ENCODE measurements around the gene ATCAY.

Gene ATCAY, protein sequence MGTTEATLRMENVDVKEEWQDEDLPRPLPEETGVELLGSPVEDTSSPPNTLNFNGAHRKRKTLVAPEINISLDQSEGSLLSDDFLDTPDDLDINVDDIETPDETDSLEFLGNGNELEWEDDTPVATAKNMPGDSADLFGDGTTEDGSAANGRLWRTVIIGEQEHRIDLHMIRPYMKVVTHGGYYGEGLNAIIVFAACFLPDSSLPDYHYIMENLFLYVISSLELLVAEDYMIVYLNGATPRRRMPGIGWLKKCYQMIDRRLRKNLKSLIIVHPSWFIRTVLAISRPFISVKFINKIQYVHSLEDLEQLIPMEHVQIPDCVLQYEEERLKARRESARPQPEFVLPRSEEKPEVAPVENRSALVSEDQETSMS

GRCh38 chr19:3880471-3881271, at the start of gene ATCAY:
TSS of gene ATCAY (plus strand) at chr19:3880685. CDS start at chr19:3885768, 5,083 bp downstream.
- DNase-seq, result no peak

DNA sequence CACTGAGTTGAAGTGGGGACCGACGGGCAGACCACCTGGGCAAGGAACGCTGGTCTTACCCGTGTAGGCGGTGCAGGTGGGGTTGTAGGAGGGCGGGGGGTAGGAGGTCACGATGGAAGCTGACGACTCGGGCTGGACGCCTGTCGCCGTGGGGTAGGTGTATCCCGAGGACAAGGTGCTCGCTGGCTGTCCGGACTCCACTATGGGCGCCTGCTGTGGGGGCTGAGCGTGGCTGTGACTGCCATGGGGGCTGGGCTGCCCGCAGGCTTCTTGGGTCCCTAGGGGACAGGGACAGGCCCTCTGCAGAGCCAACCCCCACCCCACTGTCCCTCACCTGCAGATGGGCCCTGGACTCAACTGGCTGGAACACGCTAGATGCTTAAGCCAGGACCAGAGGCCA, 48.9 kb upstream of the ATCAY start:
- DNase-seq, result no peak

DNA sequence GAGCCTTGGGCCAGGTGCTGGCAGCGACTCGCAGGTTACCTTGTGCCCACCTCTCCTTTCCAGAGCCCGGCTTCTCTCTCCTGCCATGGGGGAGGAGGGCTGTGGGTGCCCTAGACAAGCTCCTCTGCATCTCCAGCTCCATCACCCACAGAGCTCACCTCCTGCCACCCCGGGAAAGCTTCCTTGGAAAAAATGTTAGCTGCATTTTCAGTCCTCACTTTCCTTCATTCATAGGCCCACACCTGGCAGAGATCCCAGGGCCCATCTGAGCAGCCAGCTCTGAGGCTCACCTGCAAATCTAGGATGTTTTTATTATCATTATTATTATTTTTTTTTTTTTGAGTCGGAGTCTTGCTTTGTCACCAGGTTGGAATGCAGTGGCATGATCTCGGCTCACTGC, 48.5 kb upstream of the ATCAY start:
- DNase-seq, result no peak

GRCh38 chr19:3833578-3834348, 46.7 kb upstream of the ATCAY start:
- no peak for DNase-seq

- no peak for DNase-seq
These were observed 46.0 kb upstream of the ATCAY start for GRCh38 chr19:3834349-3835054.

DNA sequence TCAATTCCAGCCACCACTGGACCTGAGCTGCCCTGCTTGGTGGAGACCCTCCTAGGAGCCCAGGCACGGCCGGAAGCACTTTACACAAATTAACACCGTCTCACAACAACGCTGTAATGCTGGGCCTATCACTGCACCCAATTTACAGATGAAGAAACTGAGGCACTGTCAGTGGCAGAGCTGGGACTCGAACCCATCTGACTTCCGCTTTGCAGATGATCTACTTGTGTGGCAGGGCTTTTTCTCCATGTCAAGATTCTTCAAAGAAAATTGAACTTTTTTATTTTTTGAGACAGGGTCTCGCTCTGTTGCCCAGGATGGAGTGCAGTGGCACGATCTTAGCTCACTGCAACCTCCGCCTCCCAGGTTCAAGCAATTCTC, 45.4 kb upstream of the ATCAY start:
- DNase-seq, result no peak

- DNase-seq, result no peak
These were observed 43.6 kb upstream of the ATCAY start for GRCh38 chr19:3836887-3837286.

- DNase-seq, result no peak
These were observed 43.2 kb upstream of the ATCAY start for GRCh38 chr19:3837332-3837731.

DNA sequence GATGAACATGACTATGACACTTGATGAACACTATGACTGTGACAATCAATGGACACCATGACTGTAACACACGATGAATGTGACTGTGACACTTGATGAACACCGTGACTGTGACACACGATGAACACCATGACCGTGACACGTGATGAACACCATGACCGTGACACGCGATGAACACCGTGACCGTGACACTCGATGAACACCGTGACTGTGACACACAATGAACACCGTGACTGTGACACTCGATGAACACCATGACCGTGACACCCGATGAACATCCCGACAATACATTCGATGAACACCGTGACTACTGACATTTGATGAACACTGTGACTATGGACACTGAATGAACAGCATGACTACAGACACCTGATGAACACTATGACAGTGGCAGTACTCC, 42.6 kb upstream of the ATCAY start:
- DNase-seq, result no peak

DNA sequence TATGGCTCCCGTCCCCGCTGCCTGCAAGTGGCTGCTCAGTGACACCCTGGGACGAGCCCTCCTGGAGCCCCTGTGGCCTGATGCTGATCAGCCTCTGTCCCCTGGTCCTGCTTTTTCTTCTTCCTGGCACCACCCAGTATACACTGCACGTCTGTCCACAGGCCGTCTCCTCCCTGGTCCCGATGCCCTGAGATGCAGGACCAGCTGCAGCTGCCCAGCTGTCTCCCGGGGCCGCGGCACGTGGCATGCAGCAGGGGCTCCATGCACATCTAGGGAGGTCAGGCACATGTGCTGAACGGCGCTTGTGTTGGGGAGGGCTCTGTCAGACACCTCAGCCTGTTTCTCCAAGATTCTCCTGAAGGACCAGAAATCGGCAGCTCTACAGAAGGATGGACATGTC, 41.8 kb upstream of the ATCAY start:
- no peak for DNase-seq

DNA sequence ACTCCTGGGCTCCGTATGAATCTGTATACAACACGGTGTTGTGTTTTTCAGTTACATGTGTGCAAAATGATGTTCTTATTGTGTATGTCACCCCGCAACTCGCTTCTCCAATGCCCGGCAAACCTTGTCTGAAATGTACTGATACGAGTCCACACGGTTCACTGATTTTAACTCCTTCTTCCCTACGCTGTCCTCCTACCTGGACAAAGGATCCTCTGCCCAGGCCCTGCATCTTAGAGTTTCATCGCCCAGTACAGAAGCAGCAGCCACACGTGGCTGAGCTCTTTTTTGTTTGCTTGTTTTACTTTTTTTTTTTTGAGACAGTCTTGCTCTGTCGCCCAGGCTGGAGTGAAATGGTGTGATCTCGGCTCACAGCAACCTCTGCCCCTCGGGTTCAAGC, 40.5 kb upstream of the ATCAY start:
- no peak for DNase-seq

DNA sequence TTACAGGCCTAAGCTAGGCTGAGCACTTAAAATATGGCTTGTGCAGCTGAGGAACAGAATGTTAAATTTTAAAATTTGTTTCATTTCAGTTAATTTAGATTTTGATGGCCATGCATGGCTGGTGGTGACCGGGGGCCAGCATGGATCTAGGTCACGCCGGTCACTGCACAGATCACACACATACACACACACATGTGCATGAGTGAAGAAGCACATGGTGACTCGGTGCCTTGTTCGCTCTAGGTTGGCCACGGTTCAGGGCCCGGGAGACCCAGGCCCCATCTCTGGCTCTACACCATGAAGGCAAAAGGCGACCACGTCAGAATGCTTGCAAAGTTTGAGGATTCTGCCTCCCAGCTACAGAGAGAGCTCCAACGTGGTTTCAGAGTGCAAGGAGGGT, 39.7 kb upstream of the ATCAY start:
- DNase-seq, result no peak

GRCh38 chr19:3842948-3843347, 37.5 kb upstream of the ATCAY start:
- no peak for DNase-seq

DNA sequence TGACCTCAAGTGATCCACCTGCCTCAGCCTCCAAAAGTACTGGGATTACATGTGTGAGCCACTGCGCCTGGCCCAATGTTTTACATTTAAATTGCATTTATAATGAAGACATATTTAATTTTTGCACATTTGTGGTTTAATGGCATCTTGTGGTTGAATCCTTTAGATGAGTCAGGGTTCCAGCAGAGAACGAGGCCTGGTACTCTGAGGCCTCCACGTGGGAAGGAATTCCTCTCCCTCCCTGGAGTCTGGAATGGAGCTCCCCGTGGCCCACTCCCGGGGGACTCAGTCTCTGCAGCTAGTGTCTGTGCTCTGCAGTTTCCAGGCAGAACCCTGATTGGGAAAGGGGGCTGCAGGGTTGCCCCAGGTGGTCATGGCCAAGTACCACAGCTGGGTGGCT, 35.9 kb upstream of the ATCAY start:
- DNase-seq, result no peak

DNA sequence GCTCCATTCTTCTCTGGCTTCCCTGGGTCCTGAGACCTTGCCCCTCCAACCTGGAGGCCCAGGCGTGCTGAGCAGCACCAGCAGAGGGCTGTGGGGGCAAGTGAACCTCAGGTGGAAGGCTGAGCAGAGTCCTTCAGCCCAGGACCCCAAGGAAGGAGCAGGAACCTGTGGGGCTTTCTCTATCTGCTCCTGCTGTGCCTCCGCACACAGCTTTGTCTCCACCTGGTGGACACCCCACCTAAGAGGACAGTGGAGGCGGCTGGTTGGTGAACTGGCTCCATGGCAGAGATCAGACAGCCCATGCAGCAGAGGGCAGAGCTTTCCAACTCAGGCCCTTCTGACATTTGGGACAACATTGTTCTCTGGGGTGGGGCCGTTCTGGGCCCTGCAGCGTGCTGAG, 31.4 kb upstream of the ATCAY start:
- DNase-seq, result no peak

GRCh38 chr19:3849787-3850186, 30.7 kb upstream of the ATCAY start:
- DNase-seq, result no peak

- DNase-seq, result no peak
These were observed 30.0 kb upstream of the ATCAY start for GRCh38 chr19:3850320-3850972.

- no peak for DNase-seq
These were observed 29.0 kb upstream of the ATCAY start for GRCh38 chr19:3851254-3852176.

GRCh38 chr19:3852177-3852511, 28.3 kb upstream of the ATCAY start:
- no peak for DNase-seq

GRCh38 chr19:3852614-3853254, 27.8 kb upstream of the ATCAY start:
- no peak for DNase-seq

DNA sequence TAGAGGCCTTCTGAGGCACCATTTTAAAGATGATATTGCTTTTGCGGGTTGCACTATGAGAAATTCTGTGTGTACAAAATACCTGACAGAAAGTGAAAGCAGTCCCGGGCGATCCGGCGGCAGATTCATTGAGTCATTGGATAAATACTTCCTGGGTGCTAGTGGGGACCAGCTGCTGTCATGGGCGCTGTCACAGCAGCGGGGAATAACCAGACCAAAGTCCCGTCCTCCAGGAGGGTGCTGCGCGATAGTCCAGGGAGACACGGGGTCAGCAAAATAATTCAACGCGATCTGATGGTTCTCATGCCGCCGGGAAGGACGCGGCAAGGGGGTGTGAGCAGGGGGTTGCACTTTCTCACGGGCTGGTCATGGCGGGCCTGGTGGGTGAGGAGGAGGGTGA, 25.2 kb upstream of the ATCAY start:
- no peak for DNase-seq
